Breast epithelium (tissue), 3 donors: ENCODE measurements around the gene TAF9B.

ENCODE experiments used
- POLR2AphosphoS5 ChIP-seq, 3 donors: sonication (generic); formaldehyde crosslinking; IDR thresholded peaks; one replicate each; pipeline ENCODE4 v1.6.1; 2017; ENCODE audit warnings: antibody characterized with exemption in 3 of 3
- TF ChIP-seq, protein P1 (sequence below), 3 donors: fragments of 450-650 bp; IDR thresholded peaks; one replicate each; pipeline ENCODE4 v1.5.1; 2016 to 2017; ENCODE audit warnings: antibody characterized with exemption in 3 of 3, mild to moderate bottlenecking in 3 of 3, moderate library complexity in 3 of 3

DNA sequence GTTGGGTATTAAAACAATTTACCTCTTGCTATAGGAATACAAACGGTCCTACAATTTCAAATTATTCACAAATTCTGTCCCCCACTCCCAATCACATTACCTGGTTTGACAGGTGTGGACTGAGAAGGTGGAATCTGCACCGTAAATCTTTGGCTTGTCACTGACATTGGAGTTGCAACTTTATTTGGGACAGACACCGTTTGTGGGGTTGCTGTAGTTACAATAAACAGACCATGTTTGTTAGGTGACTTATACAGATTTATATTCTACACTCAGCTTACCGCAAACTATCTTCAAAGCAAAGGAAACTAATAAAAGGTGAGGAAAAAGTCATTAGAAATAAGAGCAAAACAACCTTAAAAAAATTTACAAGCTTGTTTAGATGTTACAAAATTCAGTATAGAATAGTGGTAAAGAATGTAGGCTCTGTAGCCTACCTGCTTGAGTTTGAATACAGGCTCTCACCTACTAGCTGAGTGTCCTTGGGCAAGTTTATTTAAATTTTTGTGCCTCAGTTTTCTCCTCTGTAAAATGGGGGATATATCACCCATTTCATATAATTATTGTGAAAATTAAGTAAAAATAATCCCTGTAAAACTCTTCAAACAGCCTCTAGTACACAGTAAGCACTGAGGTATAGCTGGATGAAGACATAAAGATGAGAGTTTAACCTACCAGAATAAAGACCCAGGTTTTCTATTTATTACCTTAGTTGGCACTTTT, 6.1 kb downstream of the TAF9B start:
- TF ChIP-seq, protein P1, sequence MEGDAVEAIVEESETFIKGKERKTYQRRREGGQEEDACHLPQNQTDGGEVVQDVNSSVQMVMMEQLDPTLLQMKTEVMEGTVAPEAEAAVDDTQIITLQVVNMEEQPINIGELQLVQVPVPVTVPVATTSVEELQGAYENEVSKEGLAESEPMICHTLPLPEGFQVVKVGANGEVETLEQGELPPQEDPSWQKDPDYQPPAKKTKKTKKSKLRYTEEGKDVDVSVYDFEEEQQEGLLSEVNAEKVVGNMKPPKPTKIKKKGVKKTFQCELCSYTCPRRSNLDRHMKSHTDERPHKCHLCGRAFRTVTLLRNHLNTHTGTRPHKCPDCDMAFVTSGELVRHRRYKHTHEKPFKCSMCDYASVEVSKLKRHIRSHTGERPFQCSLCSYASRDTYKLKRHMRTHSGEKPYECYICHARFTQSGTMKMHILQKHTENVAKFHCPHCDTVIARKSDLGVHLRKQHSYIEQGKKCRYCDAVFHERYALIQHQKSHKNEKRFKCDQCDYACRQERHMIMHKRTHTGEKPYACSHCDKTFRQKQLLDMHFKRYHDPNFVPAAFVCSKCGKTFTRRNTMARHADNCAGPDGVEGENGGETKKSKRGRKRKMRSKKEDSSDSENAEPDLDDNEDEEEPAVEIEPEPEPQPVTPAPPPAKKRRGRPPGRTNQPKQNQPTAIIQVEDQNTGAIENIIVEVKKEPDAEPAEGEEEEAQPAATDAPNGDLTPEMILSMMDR (IDR thresholded peaks at IDR 0.05), result no peak
- TF ChIP-seq POLR2AphosphoS5 (IDR thresholded peaks at IDR 0.05), result no peak
